AG09309 (cell line): ENCODE data around the gene PGPEP1.
"Not testable (repeated sequence)": the region's sequence is repeated elsewhere in the genome, so short reads cannot be mapped to it uniquely, and the experiment has no call there.

Source experiments
- DNase-seq: peaks from one replicate; pipeline ENCODE4 v3.0.0-alpha.2; 2010; ENCODE audit warnings: low read depth
- H3K4me3 ChIP-seq: 2 replicates; pipeline ENCODE4 v1.5.1; 2011; ENCODE audit warnings: mild to moderate bottlenecking, low read depth, low read length, moderate library complexity; ENCODE audit not compliant: control insufficient read depth
- CTCF ChIP-seq: IDR thresholded peaks from 2 replicates; pipeline ENCODE4 v1.5.1; 2011; ENCODE audit warnings: mild to moderate bottlenecking, low read depth, low read length, inconsistent platforms; ENCODE audit not compliant: insufficient read depth, control insufficient read depth; ENCODE audit errors: missing control alignments

PGPEP1 gene

GRCh38 chr19:18362934-18363542 lies 22.6 kb downstream of the PGPEP1 start:
- DNase-seq = no peak
- no peak overlapping the region for H3K4me3 ChIP-seq
- TF ChIP-seq CTCF = no peak

- no peak for DNase-seq
- TF ChIP-seq CTCF = no peak
- no peak overlapping the region for H3K4me3 ChIP-seq
Measured at GRCh38 chr19:18363787-18364186, 23.4 kb downstream of the PGPEP1 start.

GRCh38 chr19:18364277-18364825 lies 24.0 kb downstream of the PGPEP1 start:
- DNase-seq, H3K4me3 ChIP-seq: not testable (repeated sequence)

- no peak for TF ChIP-seq CTCF
- no peak overlapping the region for H3K4me3 ChIP-seq
- DNase-seq = peak; percentile 98
Measured at GRCh38 chr19:18364826-18365528, 24.6 kb downstream of the PGPEP1 start.

- no peak for DNase-seq
- TF ChIP-seq CTCF = no peak
- H3K4me3 ChIP-seq = no peak overlapping the region
Measured at GRCh38 chr19:18366021-18366435, 25.6 kb downstream of the PGPEP1 start.

GRCh38 chr19:18368504-18369222 lies 28.3 kb downstream of the PGPEP1 start:
- DNase-seq = no peak
- no peak overlapping the region for H3K4me3 ChIP-seq
- TF ChIP-seq CTCF = no peak
